ENCODE data around the gene RHOF.

The RHOF gene

GRCh38 chr12:121774968-121775474, 18.5 kb downstream of the RHOF start:
- no peak for DNase-seq (ENCODE audit: low spot score)

DNA sequence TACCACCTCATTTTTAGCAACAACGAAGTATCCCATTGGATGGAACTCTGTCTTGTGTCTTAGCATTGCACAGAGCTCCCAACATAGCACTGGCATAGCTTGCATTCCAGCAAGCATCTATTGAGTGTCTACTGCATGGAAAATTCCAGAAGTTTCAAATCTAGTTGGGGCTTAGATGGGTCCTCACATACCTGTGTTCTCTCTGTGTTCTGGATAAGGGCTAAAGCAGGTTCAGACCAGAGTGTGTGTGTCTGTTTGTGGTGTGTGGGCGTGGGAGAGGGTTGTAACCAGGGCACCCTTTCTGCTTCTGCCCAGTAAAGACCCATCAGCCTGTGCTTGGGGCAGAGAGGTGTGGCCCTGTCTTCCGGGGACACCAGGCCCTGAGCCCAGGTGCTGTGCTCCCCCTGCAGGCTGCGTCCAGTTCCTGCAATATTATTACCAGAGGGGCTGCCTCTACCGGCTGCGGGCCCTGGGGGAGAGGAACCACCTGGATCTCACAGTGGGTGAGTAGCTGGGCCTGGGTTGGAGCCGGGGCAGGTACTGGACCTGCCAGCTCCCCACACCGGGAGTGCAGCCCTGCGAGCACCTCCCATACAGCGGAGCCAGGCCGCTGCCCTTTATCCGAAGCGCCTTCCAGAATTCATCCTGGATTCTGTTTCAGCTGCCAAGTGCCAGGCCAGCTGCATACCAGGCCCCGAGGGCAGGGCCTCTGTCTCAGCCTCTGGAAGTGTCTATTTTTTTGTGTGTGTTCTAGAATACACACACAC, 20.3 kb downstream of the RHOF start:
- peak; percentile 94 for DNase-seq (ENCODE audit: low spot score)
- TF ChIP-seq, protein P1, sequence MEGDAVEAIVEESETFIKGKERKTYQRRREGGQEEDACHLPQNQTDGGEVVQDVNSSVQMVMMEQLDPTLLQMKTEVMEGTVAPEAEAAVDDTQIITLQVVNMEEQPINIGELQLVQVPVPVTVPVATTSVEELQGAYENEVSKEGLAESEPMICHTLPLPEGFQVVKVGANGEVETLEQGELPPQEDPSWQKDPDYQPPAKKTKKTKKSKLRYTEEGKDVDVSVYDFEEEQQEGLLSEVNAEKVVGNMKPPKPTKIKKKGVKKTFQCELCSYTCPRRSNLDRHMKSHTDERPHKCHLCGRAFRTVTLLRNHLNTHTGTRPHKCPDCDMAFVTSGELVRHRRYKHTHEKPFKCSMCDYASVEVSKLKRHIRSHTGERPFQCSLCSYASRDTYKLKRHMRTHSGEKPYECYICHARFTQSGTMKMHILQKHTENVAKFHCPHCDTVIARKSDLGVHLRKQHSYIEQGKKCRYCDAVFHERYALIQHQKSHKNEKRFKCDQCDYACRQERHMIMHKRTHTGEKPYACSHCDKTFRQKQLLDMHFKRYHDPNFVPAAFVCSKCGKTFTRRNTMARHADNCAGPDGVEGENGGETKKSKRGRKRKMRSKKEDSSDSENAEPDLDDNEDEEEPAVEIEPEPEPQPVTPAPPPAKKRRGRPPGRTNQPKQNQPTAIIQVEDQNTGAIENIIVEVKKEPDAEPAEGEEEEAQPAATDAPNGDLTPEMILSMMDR (IDR thresholded peaks at IDR 0.05; ENCODE audit: extremely low read depth, missing control alignments) = peak; percentile 94

More at GRCh38 chr12:121774968-121775474, 18.5 kb downstream of the RHOF start:
- TF ChIP-seq, protein P1 (IDR thresholded peaks at IDR 0.05; ENCODE audit: extremely low read depth, missing control alignments) = no peak

GRCh38 chr12:121770813-121771625, 22.5 kb downstream of the RHOF start:
- TF ChIP-seq, protein P1 (IDR thresholded peaks at IDR 0.05; ENCODE audit: extremely low read depth, missing control alignments) = no peak
- DNase-seq (ENCODE audit: low spot score) = no peak

GRCh38 chr12:121770388-121770787, 23.1 kb downstream of the RHOF start:
- TF ChIP-seq, protein P1 (IDR thresholded peaks at IDR 0.05; ENCODE audit: extremely low read depth, missing control alignments) = no peak
- DNase-seq (ENCODE audit: low spot score) = no peak

GRCh38 chr12:121769831-121770301, 23.6 kb downstream of the RHOF start:
- no peak for DNase-seq (ENCODE audit: low spot score)

GRCh38 chr12:121769297-121769830, 24.1 kb downstream of the RHOF start:
- no peak for DNase-seq (ENCODE audit: low spot score)
- TF ChIP-seq, protein P1 (IDR thresholded peaks at IDR 0.05; ENCODE audit: extremely low read depth, missing control alignments) = no peak

More at GRCh38 chr12:121769831-121770301, 23.6 kb downstream of the RHOF start:
- TF ChIP-seq, protein P1 (IDR thresholded peaks at IDR 0.05; ENCODE audit: extremely low read depth, missing control alignments) = no peak
